ENCODE data around the gene APBB2. TPM values are rescaled to one million over a fixed set of nuclear protein-coding genes. Genes with fewer than 3 reads are reported as not detected.

APBB2 gene
- total RNA-seq, 2 donors from 2014 or later, result 34.8 to 42.8 TPM

GRCh38 chr4:40962551-40963180 lies 251.7 kb downstream of the APBB2 start:
- no peaks in the 10 kb centered on the region for H3K4me1 ChIP-seq
- H3K36me3 ChIP-seq (replicated peaks in 1 of 2; ENCODE audit: insufficient read depth in 1 of 2, low read depth in 2 of 2), result no peaks in the 10 kb centered on the region
- WGBS, 2 donors, result 86 to 91% methylated on average over 7 of the region's 7 CpGs
- no peak for DNase-seq
- no peaks in the 10 kb centered on the region for H3K9me3 ChIP-seq
- no peak for ATAC-seq
- H3K27ac ChIP-seq, result no peak overlapping the region
- no peaks in the 10 kb centered on the region for H3K27me3 ChIP-seq
- H3K4me3 ChIP-seq, result no peak overlapping the region
- intact Hi-C loops (cut with DNase I), result no loop called here
- TF ChIP-seq POLR2A (IDR thresholded peaks at IDR 0.05) (no peak), CTCF (IDR thresholded peaks at IDR 0.05) (no peak)

- no peaks in the 10 kb centered on the region for H3K4me1 ChIP-seq
- intact Hi-C loops (cut with DNase I), result no loop called here
- H3K36me3 ChIP-seq (replicated peaks in 1 of 2; ENCODE audit: insufficient read depth in 1 of 2, low read depth in 2 of 2), result no peaks in the 10 kb centered on the region
- H3K4me3 ChIP-seq, result no peak overlapping the region
- ATAC-seq, result no peak
- no peaks in the 10 kb centered on the region for H3K27me3 ChIP-seq
- TF ChIP-seq CTCF (IDR thresholded peaks at IDR 0.05) (no peak), POLR2A (IDR thresholded peaks at IDR 0.05) (no peak)
- H3K9me3 ChIP-seq, result no peaks in the 10 kb centered on the region
- WGBS, 2 donors, result 95 to 100% methylated on average over 1 of the region's 1 CpG
- DNase-seq, result no peak
- H3K27ac ChIP-seq, result no peak overlapping the region
These were observed 253.4 kb downstream of the APBB2 start for GRCh38 chr4:40960941-40961340.

- H3K27me3 ChIP-seq, result no peaks in the 10 kb centered on the region
- intact Hi-C loops (cut with DNase I), result no loop called here
- H3K4me3 ChIP-seq, result no peak overlapping the region
- TF ChIP-seq CTCF (IDR thresholded peaks at IDR 0.05) (no peak), POLR2A (IDR thresholded peaks at IDR 0.05) (no peak)
- no peaks in the 10 kb centered on the region for H3K36me3 ChIP-seq (replicated peaks in 1 of 2; ENCODE audit: insufficient read depth in 1 of 2, low read depth in 2 of 2)
- ATAC-seq, result no peak
- DNase-seq, result no peak
- no peak overlapping the region for H3K27ac ChIP-seq
- H3K4me1 ChIP-seq, result no peaks in the 10 kb centered on the region
- WGBS, 2 donors, result 94 to 96% methylated on average over 6 of the region's 6 CpGs
- no peaks in the 10 kb centered on the region for H3K9me3 ChIP-seq
These were observed 257.1 kb downstream of the APBB2 start for GRCh38 chr4:40957281-40957680.

- H3K9me3 ChIP-seq, result no peaks in the 10 kb centered on the region
- H3K27ac ChIP-seq, result no peak overlapping the region
- TF ChIP-seq CTCF (IDR thresholded peaks at IDR 0.05), result no peak
- no peak for TF ChIP-seq POLR2A (IDR thresholded peaks at IDR 0.05)
- H3K4me1 ChIP-seq, result no peaks in the 10 kb centered on the region
- no peaks in the 10 kb centered on the region for H3K27me3 ChIP-seq
- H3K36me3 ChIP-seq (replicated peaks in 1 of 2; ENCODE audit: insufficient read depth in 1 of 2, low read depth in 2 of 2), result no peaks in the 10 kb centered on the region
- DNase-seq (no peak), ATAC-seq (no peak)
- WGBS, 2 donors, result 87 to 93% methylated on average over 5 of the region's 5 CpGs
- no peak overlapping the region for H3K4me3 ChIP-seq
- intact Hi-C loops (cut with DNase I), result no loop called here
These were observed 257.6 kb downstream of the APBB2 start for GRCh38 chr4:40956721-40957255.
